CD4-positive, alpha-beta T cell (primary cell): ENCODE results near the gene STN1. TPM values are rescaled to one million over a fixed set of nuclear protein-coding genes. Genes with fewer than 3 reads are reported as not detected.

Experiments
- ATAC-seq: fragments of 200-7000 bp; cut with Tn5 transposase; one replicate; pipeline ENCODE4 v1.10.0; 2022; ENCODE audit warnings: mild to moderate bottlenecking; ENCODE audit not compliant: poor library complexity
- CTCF ChIA-PET: fragments of 350-600 bp; sonication (Branson Sonifier 250); formaldehyde crosslinking; loops from one replicate; lab custom pipeline; 2021; ENCODE audit warnings: antibody characterized with exemption, inconsistent platforms; lab: Charles Lee
- POLR2A ChIA-PET: fragments of 350-600 bp; sonication (Branson Sonifier 250); formaldehyde crosslinking; loops from one replicate; lab custom pipeline; 2021; ENCODE audit warnings: antibody characterized with exemption, inconsistent platforms; lab: Charles Lee
- DNase-seq, 14 experiments: peaks; one replicate each; pipeline ENCODE4 v3.0.0-alpha.2; 2013 to 2020; ENCODE audit warnings: mixed read lengths in 2 of 14
- H3K27ac ChIP-seq, 2 donors: one replicate each; pipeline versions ENCODE4 v1.5.1 to v1.7.0; 2013; ENCODE audit warnings: low read length in 2 of 2, low read depth in 1 of 2, mild to moderate bottlenecking in 1 of 2
- H3K27me3 ChIP-seq, 2 experiments: 1 replicate in 1 of 2; 2 replicates in 1 of 2; pipeline versions ENCODE4 v1.6.1 to v1.7.0; 2013; ENCODE audit warnings: low read length in 2 of 2, control low read depth in 1 of 2, mild to moderate bottlenecking in 1 of 2, moderate library complexity in 1 of 2; ENCODE audit not compliant: insufficient read depth in 2 of 2, control insufficient read depth in 1 of 2
- H3K36me3 ChIP-seq: one replicate; pipeline ENCODE4 v1.6.1; 2013; ENCODE audit warnings: low read length, control low read depth; ENCODE audit not compliant: insufficient read depth
- H3K4me1 ChIP-seq: one replicate; pipeline ENCODE4 v1.6.1; 2013; ENCODE audit warnings: low read length, control low read depth; ENCODE audit not compliant: insufficient read depth
- H3K4me3 ChIP-seq: one replicate; pipeline ENCODE4 v1.5.1; 2013; ENCODE audit warnings: mild to moderate bottlenecking, low read length, moderate library complexity
- H3K9me3 ChIP-seq, 2 experiments: 1 replicate in 1 of 2; 2 replicates in 1 of 2; pipeline versions ENCODE4 v1.6.1 to v1.7.0; 2013; ENCODE audit warnings: low read length in 2 of 2, mild to moderate bottlenecking in 2 of 2, control low read depth in 1 of 2, moderate library complexity in 1 of 2; ENCODE audit not compliant: control insufficient read depth in 1 of 2, insufficient read depth in 1 of 2
- H3K27ac Mint-ChIP-seq: one replicate; pipeline ENCODE4 v1.8.0; 2020; ENCODE audit warnings: mixed read lengths
- H3K27me3 Mint-ChIP-seq: one replicate; pipeline ENCODE4 v1.8.0; 2021; ENCODE audit warnings: mixed read lengths
- H3K36me3 Mint-ChIP-seq: one replicate; pipeline ENCODE4 v1.8.0; 2021; ENCODE audit warnings: low read depth, mixed read lengths
- H3K4me1 Mint-ChIP-seq: one replicate; pipeline ENCODE4 v1.8.0; 2021; ENCODE audit warnings: low read depth, mixed read lengths
- H3K4me3 Mint-ChIP-seq: one replicate; pipeline ENCODE4 v1.8.0; 2020; ENCODE audit warnings: mild to moderate bottlenecking, mixed read lengths
- H3K9me3 Mint-ChIP-seq: one replicate; pipeline ENCODE4 v1.8.0; 2020; ENCODE audit warnings: mixed read lengths
- intact Hi-C, 2 experiments: fragments of 100-400 bp; cut with DNase I in 1 of 2; cut with micrococcal nuclease in 1 of 2; formaldehyde crosslinking; loops; one replicate each; pipeline versions ENCODE4 v1.15.1 to v1.9.0; 2023 to 2025; cut with DNase I, micrococcal nuclease
- total RNA-seq, 174 experiments: library from RNA in 2 of 174; stranded (reverse) in 2 of 174; gene quantifications; one replicate each; pipeline ENCODE4 v1.2.3 and lab custom pipeline; 2021 to 2026
- TF ChIP-seq, protein P1 (sequence below): fragments of 200-600 bp; IDR thresholded peaks from one replicate; pipeline ENCODE4 v1.8.0; 2022; ENCODE audit warnings: antibody characterized with exemption, mild to moderate bottlenecking

The STN1 gene
- total RNA-seq, 2 experiments from 2014 or later, result 13.0 to 13.4 TPM

DNA sequence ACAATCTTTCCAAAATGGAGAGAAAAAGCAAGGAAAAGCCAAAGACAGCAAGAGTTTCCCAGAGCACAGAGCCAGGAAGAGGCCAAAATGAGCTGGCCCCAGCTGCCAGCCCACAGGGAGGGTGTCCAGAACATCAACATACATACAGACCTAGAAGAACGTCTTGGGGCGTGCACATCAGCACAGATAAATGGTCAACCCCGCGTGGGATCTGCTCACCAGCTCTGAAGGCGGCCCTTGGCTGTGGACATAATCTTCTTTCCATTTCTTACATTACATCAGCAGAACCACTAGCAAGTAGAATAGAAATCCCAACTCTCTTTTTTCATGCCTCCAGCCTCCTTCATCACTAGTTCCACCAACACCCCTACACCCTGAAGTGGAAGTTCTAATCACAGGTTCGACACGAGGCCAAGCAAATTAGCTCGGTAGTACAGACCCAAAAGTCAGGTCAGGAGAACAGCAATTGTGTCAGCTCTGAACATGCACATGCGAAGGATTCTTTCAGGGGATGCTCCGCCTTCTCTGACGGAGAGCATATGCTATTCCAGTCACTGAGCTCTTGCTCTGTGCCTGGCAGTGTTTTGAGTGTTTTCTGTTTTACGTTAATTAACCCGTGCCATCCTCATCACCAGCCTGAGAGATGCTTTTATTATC is 79.0 kb downstream of the STN1 start:
- H3K4me1 Mint-ChIP-seq, result no peaks in the 10 kb centered on the region
- TF ChIP-seq, protein P1, sequence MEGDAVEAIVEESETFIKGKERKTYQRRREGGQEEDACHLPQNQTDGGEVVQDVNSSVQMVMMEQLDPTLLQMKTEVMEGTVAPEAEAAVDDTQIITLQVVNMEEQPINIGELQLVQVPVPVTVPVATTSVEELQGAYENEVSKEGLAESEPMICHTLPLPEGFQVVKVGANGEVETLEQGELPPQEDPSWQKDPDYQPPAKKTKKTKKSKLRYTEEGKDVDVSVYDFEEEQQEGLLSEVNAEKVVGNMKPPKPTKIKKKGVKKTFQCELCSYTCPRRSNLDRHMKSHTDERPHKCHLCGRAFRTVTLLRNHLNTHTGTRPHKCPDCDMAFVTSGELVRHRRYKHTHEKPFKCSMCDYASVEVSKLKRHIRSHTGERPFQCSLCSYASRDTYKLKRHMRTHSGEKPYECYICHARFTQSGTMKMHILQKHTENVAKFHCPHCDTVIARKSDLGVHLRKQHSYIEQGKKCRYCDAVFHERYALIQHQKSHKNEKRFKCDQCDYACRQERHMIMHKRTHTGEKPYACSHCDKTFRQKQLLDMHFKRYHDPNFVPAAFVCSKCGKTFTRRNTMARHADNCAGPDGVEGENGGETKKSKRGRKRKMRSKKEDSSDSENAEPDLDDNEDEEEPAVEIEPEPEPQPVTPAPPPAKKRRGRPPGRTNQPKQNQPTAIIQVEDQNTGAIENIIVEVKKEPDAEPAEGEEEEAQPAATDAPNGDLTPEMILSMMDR, result no peak
- Histone ChIP-seq H3K27me3 (no peaks in the 10 kb centered on the region), H3K4me3 (no peak overlapping the region), H3K27ac (no peak overlapping the region), H3K9me3 (no peaks in the 10 kb centered on the region), H3K36me3 (no peaks in the 10 kb centered on the region), H3K4me1 (no peaks in the 10 kb centered on the region)
- no peaks in the 10 kb centered on the region for H3K27me3 Mint-ChIP-seq
- H3K36me3 Mint-ChIP-seq, result no peaks in the 10 kb centered on the region
- no peak overlapping the region for H3K4me3 Mint-ChIP-seq
- ATAC-seq (no peak), DNase-seq (no peak)
- POLR2A ChIA-PET, result no interaction called here
- no peak overlapping the region for H3K27ac Mint-ChIP-seq
- intact Hi-C loops, result no loop called here
- H3K9me3 Mint-ChIP-seq, result no peaks in the 10 kb centered on the region
- CTCF ChIA-PET, result no interaction called here

DNA sequence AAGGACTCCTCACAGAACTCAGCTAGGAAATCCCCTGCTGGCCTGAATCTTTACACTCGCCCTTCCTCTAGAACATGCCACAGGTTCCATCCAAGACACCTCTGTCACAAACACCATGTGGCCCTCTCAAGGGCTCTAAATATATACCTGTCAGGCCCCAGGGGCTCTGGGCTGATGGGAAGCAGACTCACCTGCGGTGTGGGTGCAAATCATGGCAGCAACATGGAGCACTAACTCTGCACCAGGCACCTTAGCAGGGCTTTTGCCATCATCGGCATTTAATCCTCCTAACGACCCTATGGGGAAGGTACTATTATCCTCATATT is 80.0 kb downstream of the STN1 start:
- no peaks in the 10 kb centered on the region for H3K36me3 ChIP-seq
- no peaks in the 10 kb centered on the region for H3K4me1 Mint-ChIP-seq
- no peaks in the 10 kb centered on the region for H3K9me3 ChIP-seq
- H3K9me3 Mint-ChIP-seq, result no peaks in the 10 kb centered on the region
- H3K4me3 ChIP-seq, result no peak overlapping the region
- H3K27me3 Mint-ChIP-seq, result no peaks in the 10 kb centered on the region
- no peak for ATAC-seq
- H3K27ac ChIP-seq, result no peak overlapping the region
- intact Hi-C loops, result no loop called here
- no peaks in the 10 kb centered on the region for H3K27me3 ChIP-seq
- H3K4me1 ChIP-seq, result no peaks in the 10 kb centered on the region
- no peak for DNase-seq
- CTCF ChIA-PET, result interaction anchor here (0.8 kb wide), 1 partner anchor 101 kb away, joined by 3 read pairs; no protein-coding TSS in a partner anchor
- H3K36me3 Mint-ChIP-seq, result no peaks in the 10 kb centered on the region
- POLR2A ChIA-PET, result no interaction called here
- no peak overlapping the region for H3K4me3 Mint-ChIP-seq
- no peak overlapping the region for H3K27ac Mint-ChIP-seq
- TF ChIP-seq, protein P1, result no peak

DNA sequence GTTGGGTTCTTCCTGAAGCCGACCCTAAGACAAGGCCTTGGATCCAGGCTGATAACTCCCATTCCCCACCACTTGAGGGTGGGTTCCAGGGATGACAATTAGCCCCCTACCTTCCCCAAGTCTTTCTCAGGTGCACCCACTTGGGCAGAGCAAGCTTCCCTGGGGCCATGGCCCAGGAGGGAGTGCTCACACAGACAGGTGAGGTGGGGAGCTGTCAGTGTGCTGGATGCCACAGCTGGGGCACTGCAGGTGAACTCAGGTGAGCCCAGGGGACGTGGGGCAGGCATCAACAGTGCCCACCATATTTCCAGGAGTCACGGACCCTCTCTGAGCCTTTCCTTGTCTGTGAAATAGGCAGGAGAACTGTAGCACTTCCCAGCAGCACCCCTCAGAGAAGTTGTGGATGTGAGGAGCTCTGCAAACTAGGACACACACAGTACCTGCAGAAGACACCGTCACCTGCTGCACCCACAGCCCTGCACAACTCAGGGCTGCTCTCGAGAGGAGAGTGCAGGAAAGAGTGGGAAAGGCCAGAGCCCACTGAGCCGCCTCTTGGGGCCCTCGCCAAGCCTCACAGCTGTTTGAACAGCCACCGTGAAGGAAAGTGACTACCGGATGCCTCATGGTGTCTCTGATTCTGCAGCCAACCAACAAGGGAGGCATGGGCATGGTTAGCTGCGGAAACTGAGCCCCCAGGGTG is 80.5 kb downstream of the STN1 start:
- TF ChIP-seq, protein P1, result no peak
- H3K36me3 ChIP-seq, result no peaks in the 10 kb centered on the region
- ChIA-PET POLR2A (no interaction called here), CTCF (interaction anchor here (0.8 kb wide), 1 partner anchor 101 kb away, joined by 3 read pairs; no protein-coding TSS in a partner anchor)
- Mint-ChIP-seq H3K27me3 (no peaks in the 10 kb centered on the region), H3K4me1 (no peaks in the 10 kb centered on the region), H3K27ac (no peak overlapping the region), H3K4me3 (no peak overlapping the region), H3K9me3 (no peaks in the 10 kb centered on the region), H3K36me3 (no peaks in the 10 kb centered on the region)
- H3K27me3 ChIP-seq, result no peaks in the 10 kb centered on the region
- ATAC-seq, result no peak
- DNase-seq, result no peak
- no peak overlapping the region for H3K27ac ChIP-seq
- no peak overlapping the region for H3K4me3 ChIP-seq
- H3K4me1 ChIP-seq, result no peaks in the 10 kb centered on the region
- H3K9me3 ChIP-seq, result no peaks in the 10 kb centered on the region
- intact Hi-C loops, result no loop called here
